Central memory CD8-positive, alpha-beta T cell (primary cell): Measurements from ENCODE around the gene MFAP5.
"Not testable (repeated sequence)": the region's sequence is repeated elsewhere in the genome, so short reads cannot be mapped to it uniquely, and the experiment has no call there.

ENCODE experiments used
- ATAC-seq: fragments of 150-1000 bp; cut with Tn5 transposase; replicated peaks from 2 replicates; pipeline ENCODE4 v1.10.0; 2022; ENCODE audit warnings: mild to moderate bottlenecking, moderate FRiP score, moderate number of reproducible peaks; ENCODE audit not compliant: poor library complexity, severe bottlenecking; ENCODE audit errors: extremely low read depth
- DNase-seq, 2 donors: peaks; one replicate each; pipeline ENCODE4 v3.0.0; 2021; ENCODE audit warnings: low spot score in 2 of 2
- H3K27ac Mint-ChIP-seq: one replicate; pipeline ENCODE4 v1.8.0; 2022; ENCODE audit warnings: low read depth, mild to moderate bottlenecking, moderate library complexity, mixed read lengths
- H3K27me3 Mint-ChIP-seq: one replicate; pipeline ENCODE4 v1.8.0; 2022; ENCODE audit warnings: mixed read lengths
- H3K36me3 Mint-ChIP-seq: one replicate; pipeline ENCODE4 v1.8.0; 2022; ENCODE audit warnings: mild to moderate bottlenecking, moderate library complexity, mixed read lengths; ENCODE audit not compliant: insufficient read depth
- H3K4me1 Mint-ChIP-seq: one replicate; pipeline ENCODE4 v1.8.0; 2022; ENCODE audit warnings: mixed read lengths
- H3K4me3 Mint-ChIP-seq: one replicate; pipeline ENCODE4 v1.8.0; 2022; ENCODE audit warnings: mild to moderate bottlenecking, moderate library complexity, mixed read lengths
- H3K9me3 Mint-ChIP-seq: one replicate; pipeline ENCODE4 v1.8.0; 2022; ENCODE audit warnings: mixed read lengths

The MFAP5 gene

DNA sequence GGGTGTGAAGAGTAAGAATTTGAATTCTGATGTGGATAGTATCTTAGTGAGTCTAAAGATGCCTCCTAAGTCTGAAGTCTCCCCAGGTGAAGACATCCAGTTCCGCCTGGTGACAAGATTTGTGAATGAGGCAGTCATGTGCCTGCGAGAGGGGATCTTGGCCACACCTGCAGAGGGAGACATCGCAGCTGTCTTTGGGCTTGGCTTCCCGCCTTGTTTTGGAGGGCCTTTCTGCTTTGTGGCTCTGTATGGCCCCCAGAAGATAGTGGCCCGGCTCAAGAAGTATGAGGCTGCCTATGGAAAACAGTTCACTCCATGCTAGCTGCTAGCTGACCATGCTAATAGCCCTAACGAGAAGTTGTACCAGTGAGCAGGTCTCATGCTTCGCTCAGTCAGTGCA is 25.4 kb downstream of the MFAP5 start:
- Mint-ChIP-seq H3K27ac (no peak overlapping the region), H3K4me1 (no peaks in the 10 kb centered on the region), H3K27me3 (no peaks in the 10 kb centered on the region), H3K9me3 (no peaks in the 10 kb centered on the region), H3K4me3 (no peak overlapping the region), H3K36me3 (no peaks in the 10 kb centered on the region)
- no peak for DNase-seq
- no peak for ATAC-seq

DNA sequence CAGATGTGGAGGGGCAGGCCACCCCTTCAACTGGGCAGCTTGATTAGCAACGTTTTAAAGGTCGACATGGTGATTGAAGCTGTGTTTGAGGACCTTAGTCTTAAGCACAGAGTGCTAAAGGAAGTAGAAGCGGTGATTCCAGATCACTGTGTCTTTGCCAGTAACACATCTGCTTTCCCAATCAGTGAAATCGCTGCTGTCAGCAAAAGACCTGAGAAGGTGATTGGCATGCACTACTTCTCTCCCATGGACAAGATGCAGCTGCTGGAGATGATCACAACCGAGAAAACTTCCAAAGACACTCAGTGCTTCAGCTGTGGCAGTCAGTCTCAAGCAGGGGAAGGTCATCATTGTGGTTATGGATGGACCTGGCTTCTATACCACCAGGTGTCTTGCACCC is 26.0 kb downstream of the MFAP5 start:
- Mint-ChIP-seq H3K9me3 (no peaks in the 10 kb centered on the region), H3K36me3 (no peaks in the 10 kb centered on the region), H3K27ac (no peak overlapping the region), H3K27me3 (no peaks in the 10 kb centered on the region), H3K4me3 (no peak overlapping the region), H3K4me1 (no peaks in the 10 kb centered on the region)
- no peak for DNase-seq
- no peak for ATAC-seq

DNA sequence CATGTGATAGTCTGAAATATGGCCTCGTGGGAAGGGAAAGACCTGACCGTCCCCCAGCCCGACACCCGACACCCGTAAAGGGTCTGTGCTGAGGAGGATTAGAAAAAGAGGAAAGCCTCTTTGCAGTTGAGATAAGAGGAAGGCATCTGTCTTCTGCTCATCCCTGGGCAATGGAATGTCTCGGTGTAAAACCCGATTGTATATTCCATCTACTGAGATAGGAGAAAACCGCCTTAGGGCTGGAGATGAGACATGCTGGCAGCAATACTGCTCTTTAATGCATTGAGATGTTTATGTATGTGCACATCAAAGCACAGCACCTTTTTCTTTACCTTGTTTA is 26.6 kb downstream of the MFAP5 start:
- H3K4me3 Mint-ChIP-seq, H3K27ac Mint-ChIP-seq, DNase-seq, H3K9me3 Mint-ChIP-seq, H3K27me3 Mint-ChIP-seq, H3K4me1 Mint-ChIP-seq, ATAC-seq, H3K36me3 Mint-ChIP-seq: not testable (repeated sequence)

DNA sequence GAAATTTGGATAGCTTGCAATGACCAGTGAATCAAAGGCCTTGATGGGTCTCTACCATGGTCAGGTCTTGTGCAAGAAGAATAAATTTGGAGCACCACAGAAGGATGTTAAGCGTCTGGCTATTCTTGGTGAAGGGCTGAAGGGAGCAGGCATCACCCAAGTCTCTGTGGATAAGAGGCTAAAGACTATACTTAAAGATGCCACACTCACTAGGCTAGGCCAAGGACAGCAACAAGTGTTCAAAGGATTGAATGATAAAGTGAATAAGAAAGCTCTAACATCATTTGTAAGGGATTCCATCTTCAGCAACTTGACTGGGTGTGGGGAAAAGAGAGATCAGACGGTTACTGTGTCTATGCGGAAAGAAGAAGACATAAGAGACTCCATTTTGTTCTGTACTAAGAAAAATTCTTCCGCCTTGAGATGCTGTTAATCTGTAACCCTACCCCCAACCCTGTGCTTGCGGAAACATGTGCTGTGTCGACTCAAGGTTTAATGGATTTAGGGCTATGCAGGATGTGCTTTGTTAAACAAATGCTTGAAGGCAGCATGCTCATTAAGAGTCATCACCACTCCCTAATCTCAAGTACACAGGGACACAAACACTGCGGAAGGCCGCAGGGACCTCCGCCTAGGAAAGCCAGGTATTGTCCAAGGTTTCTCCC is 27.2 kb downstream of the MFAP5 start:
- H3K36me3 Mint-ChIP-seq, H3K4me1 Mint-ChIP-seq, H3K27me3 Mint-ChIP-seq: not testable (repeated sequence)

DNA sequence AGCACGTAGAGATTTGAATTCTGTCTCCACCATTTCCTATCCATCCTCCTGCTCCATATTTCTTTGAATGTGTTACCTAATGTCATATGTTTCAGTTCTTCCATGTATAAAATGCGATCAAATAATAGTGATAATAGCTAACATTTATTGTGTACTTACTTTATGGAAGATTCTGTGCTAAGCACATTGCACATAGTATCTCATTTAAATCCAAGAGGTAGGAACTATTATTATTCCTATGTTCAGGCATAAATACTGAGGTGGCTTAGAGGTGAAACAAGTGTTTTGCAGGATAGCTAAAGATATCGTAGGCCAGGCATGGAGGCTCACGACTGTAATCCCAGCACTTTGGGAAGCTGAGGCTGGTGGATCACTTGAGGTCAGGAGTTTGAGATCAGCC is 32.5 kb downstream of the MFAP5 start:
- ATAC-seq: no peak
- H3K27me3 Mint-ChIP-seq: no peaks in the 10 kb centered on the region

More for the DNA sequence above, 27.2 kb downstream of the MFAP5 start:
- not testable (repeated sequence) for H3K27ac Mint-ChIP-seq, ATAC-seq, H3K9me3 Mint-ChIP-seq, DNase-seq, H3K4me3 Mint-ChIP-seq

DNA sequence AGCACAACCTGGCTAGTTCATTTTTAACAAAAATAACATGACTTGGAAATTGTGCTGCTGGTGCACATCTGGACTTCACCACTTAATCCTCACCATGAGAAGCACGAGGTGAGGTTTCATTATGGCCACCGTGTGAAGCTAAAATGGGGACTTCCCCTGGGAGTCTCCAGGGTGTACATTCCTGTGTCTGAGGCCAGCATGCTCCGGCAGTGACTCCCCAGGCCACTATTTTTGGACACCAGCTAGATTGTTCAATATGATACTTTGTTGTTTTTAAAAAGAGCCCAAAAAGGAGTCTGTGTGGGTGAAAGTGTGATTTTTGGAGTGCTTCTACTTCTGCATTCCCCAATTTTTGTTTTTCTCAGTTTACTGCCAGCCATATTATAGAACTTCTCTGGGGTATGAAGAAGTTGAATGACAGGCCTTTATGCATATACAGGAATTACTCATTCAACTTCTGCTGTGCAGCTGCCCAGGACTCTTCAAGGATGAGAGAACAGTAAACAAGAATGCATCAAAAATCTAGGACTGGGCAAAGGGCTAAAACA is 33.1 kb downstream of the MFAP5 start:
- Mint-ChIP-seq H3K9me3 (no peaks in the 10 kb centered on the region), H3K27ac (no peak overlapping the region), H3K4me1 (peaks cover 7% of the 10 kb centered on the region), H3K4me3 (no peak overlapping the region), H3K36me3 (no peaks in the 10 kb centered on the region), H3K27me3 (no peaks in the 10 kb centered on the region)
- DNase-seq (no peak), ATAC-seq (no peak)

More for the DNA sequence above, 32.5 kb downstream of the MFAP5 start:
- Mint-ChIP-seq H3K4me1 (peaks cover 7% of the 10 kb centered on the region), H3K27ac (no peak overlapping the region), H3K36me3 (no peaks in the 10 kb centered on the region), H3K4me3 (no peak overlapping the region), H3K9me3 (no peaks in the 10 kb centered on the region)
- no peak for DNase-seq

DNA sequence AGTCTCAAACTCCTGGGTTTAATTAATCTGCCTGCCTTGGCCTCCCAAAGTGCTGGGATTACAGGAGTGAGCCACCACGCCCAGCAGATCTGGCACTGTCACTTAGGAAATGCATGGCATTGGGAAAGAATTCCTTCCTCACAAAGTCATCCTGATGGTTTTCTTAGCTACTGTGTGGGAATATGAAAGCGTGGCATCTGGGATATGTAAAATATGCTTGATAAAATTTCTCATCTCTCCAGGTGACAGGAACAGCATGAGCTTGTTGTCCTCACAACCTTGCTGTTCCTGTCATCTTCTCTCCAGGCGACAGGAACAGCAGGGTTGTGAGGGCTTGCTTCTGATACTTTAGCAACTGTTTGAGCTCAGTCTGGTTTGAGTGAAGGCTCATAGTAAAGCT is 33.9 kb downstream of the MFAP5 start:
- H3K27me3 Mint-ChIP-seq: no peaks in the 10 kb centered on the region
- no peaks in the 10 kb centered on the region for H3K9me3 Mint-ChIP-seq
- no peak for ATAC-seq
- peaks cover 7% of the 10 kb centered on the region for H3K4me1 Mint-ChIP-seq
- no peaks in the 10 kb centered on the region for H3K36me3 Mint-ChIP-seq
- DNase-seq: no peak
- no peak overlapping the region for H3K4me3 Mint-ChIP-seq
- no peak overlapping the region for H3K27ac Mint-ChIP-seq

DNA sequence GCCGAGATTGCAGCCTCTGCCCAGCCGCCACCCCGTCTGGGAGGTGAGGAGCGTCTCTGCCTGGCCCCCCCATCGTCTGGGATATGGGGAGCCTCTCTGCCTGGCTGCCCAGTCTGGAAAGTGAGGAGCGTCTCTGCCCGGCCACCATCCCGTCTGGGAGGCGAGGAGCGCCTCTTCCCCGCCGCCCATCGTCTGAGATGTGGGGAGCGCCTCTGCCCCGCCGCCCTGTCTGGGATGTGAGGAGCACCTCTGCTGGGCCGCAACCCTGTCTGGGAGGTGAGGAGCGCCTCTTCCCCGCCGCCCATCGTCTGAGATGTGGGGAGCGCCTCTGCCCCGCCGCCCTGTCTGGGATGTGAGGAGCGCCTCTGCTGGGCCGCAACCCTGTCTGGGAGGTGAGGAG is 37.9 kb downstream of the MFAP5 start:
- H3K4me3 Mint-ChIP-seq, H3K36me3 Mint-ChIP-seq, ATAC-seq, DNase-seq, H3K4me1 Mint-ChIP-seq, H3K27me3 Mint-ChIP-seq, H3K9me3 Mint-ChIP-seq, H3K27ac Mint-ChIP-seq: not testable (repeated sequence)

DNA sequence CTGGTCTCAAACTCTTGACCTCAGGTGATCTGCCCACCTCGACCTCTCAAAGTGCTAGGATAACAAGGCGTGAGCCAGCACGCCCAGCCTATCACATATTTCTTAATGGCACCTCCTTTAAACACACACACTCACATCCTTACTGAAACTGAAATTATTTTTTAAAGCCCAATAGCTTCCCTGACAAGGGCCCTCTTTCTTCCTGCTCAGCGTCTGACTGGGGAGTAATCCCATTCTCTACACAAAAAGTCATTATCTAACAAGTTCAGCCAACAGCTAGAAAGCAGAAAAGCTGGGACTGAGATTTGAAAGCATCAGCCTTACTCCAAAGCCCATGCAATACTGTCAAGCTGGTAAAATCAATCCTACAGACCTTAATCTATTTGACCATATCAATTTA is 40.0 kb downstream of the MFAP5 start:
- H3K4me1 Mint-ChIP-seq: no peaks in the 10 kb centered on the region
- H3K27ac Mint-ChIP-seq: no peak overlapping the region
- DNase-seq: no peak
- ATAC-seq: no peak
- H3K27me3 Mint-ChIP-seq: no peaks in the 10 kb centered on the region
- H3K36me3 Mint-ChIP-seq: no peaks in the 10 kb centered on the region
- H3K4me3 Mint-ChIP-seq: no peak overlapping the region
- H3K9me3 Mint-ChIP-seq: no peaks in the 10 kb centered on the region

DNA sequence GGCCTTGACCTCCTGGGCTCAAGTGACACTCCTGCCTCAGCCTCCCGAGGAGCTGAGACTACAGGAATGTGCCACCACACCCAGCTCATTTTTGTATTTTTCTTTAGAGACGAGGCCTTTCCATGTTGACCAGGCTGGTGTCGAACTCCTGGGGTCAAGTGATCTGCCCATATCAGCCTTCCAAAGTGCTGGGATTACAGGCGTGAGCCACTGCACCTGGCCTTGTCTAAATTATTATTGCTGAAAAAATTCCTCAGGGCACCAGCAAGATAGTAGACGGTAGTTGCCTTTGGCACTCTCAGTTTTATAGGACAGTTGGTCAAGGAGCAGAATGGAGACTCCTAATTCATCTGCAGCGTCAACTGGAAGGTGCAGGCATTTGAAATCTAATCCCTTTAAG is 47.4 kb downstream of the MFAP5 start:
- H3K27me3 Mint-ChIP-seq: no peaks in the 10 kb centered on the region
- ATAC-seq (no peak), DNase-seq (no peak)
- H3K9me3 Mint-ChIP-seq: no peaks in the 10 kb centered on the region
- no peak overlapping the region for H3K27ac Mint-ChIP-seq
- H3K4me1 Mint-ChIP-seq: no peaks in the 10 kb centered on the region
- no peak overlapping the region for H3K4me3 Mint-ChIP-seq
- no peaks in the 10 kb centered on the region for H3K36me3 Mint-ChIP-seq

DNA sequence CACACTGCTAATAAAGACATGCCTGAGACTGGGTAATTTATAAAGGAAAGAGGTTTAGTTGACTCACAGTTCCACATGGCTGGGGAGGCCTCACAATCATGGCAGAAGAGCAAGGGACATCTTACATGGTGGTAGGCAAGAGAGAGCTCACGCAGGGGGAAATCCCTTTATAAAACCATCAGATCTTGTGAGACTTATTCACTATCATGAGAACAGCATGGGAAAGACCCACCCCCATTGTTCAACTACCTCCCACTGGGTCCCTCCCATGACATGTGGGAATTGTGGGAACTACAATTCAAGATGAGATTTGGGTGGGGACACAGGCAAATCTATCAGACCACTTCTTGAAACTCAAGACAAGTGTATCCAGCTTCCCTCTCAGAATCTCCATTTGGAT is 48.7 kb downstream of the MFAP5 start:
- not testable (repeated sequence) for H3K9me3 Mint-ChIP-seq, H3K4me3 Mint-ChIP-seq, DNase-seq, H3K4me1 Mint-ChIP-seq, ATAC-seq, H3K27me3 Mint-ChIP-seq, H3K27ac Mint-ChIP-seq, H3K36me3 Mint-ChIP-seq

DNA sequence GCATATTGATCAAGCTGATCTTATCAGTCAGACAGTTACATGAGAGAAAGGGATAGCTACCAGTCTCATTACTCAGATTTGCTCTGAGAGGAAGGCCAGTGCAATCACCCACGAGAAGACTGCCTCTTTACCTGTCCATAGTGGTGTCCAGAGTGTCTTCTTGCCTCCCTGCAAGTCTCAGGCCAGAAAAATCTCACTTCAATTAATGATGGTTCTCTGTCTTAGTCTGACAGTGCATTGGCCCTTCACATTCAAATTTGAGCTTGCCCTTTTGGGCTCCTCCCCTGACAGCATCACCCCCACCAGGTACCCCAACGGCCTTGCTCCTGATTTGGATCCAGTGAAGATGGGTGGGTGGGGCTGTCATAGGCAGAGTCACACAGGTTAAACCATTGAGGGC is 50.0 kb downstream of the MFAP5 start, which contains the start of gene AICDA:
Gene AICDA, minus strand, starts transcription at position 231 of the 400 bp plus-strand sequence. Its CDS starts 92 bp downstream, at position 139.
- Mint-ChIP-seq H3K9me3 (no peaks in the 10 kb centered on the region), H3K4me1 (peaks cover 13% of the 10 kb centered on the region), H3K27ac (no peak within 1 kb of the TSS), H3K27me3 (peaks cover 3% of the 10 kb centered on the region), H3K36me3 (peaks cover 1% of the 10 kb centered on the region), H3K4me3 (no peak within 1 kb of the TSS)
- no peak for DNase-seq
- no peak for ATAC-seq

DNA sequence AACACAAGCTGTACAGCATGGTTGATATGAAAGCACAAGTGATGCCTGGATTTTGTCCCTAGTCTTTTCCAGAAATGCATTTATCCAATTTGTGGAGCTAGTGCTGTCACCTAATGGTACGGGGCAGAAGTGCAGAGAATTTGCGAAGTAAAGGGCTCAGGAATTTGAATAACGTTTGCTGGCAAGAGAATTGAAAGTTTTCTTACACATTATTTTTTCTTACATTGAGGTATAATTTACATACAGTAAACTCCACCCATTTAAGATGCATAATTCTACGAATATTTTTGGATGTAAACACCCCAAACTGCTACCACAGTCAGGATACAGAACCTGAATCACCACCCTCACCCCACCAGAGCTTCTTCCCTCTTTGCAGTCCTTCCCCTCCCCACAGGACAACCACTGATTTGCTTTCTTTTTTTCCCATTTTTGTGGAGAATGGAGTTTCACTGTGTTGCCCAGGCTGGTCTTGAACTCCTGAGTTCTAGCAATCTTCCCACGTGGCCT is 53.5 kb downstream of the MFAP5 start:
- Mint-ChIP-seq H3K4me3 (no peak overlapping the region), H3K4me1 (peaks cover 16% of the 10 kb centered on the region), H3K27ac (no peak overlapping the region), H3K9me3 (no peaks in the 10 kb centered on the region), H3K27me3 (peaks cover 32% of the 10 kb centered on the region), H3K36me3 (peaks cover 1% of the 10 kb centered on the region)
- ATAC-seq (no peak), DNase-seq (no peak)
